OCI-LY7 (cell line): ENCODE data around the gene KBTBD12.

Experiments used
- CTCF ChIP-seq: fragments of 200-600 bp; sonication (generic); conservative IDR thresholded peaks from 2 replicates; pipeline ENCODE4 v1.5.1; 2014; ENCODE audit warnings: mild to moderate bottlenecking, antibody characterized with exemption, low read length, moderate library complexity, mixed read lengths
- EZH2phosphoT487 ChIP-seq: fragments of 200-600 bp; sonication (generic); IDR thresholded peaks from 2 replicates; pipeline ENCODE4 v1.6.1; 2018; ENCODE audit warnings: low read depth, borderline replicate concordance, mild to moderate bottlenecking, mixed run types, antibody characterized with exemption, low read length, moderate library complexity, mixed read lengths

GRCh38 chr3:127900536-127900935 is 14.5 kb upstream of the KBTBD12 start:
- no peak for TF ChIP-seq CTCF
- no peak for TF ChIP-seq EZH2phosphoT487
